Measurements from ENCODE around the gene MRPS18C. TPM values are rescaled to one million over a fixed set of nuclear protein-coding genes. Genes with fewer than 3 reads are reported as not detected.

MRPS18C gene
- total and polyA plus RNA-seq, 9 of the 15 experiments (the other 6 are each of a cell fraction or from before 2014, with no cell fraction given) = 54.3 to 390 (median 138) TPM

DNA sequence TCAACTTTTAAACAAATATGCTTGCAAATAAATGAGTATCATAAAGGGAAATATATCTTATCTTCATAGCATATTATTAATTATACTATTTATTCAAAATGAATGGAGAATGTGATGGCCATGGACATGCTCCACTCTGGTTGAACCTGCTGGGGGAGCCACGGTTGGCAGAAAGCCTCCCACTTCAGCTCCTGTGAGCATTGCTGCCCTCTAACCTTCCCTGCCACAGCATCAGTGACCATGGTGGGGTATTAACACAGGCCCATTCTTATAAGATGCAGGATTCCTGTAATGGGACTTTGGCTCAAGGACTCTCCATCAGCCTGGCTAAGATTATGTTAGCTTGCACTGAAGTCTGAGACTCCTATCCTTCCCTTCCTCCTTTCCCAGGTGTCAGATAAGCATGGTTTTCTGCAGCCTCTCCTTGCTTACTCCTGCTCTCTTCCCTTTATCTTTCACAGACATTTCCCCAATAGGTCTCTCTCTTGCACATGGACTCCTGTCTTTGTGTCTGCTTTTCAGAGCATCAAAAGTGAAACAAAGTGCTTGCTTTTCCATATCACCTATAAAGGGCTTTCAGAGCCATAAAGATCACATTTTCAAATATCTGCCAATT lies 34.0 kb downstream of the MRPS18C start (continued):
- TF ChIP-seq, protein P1, sequence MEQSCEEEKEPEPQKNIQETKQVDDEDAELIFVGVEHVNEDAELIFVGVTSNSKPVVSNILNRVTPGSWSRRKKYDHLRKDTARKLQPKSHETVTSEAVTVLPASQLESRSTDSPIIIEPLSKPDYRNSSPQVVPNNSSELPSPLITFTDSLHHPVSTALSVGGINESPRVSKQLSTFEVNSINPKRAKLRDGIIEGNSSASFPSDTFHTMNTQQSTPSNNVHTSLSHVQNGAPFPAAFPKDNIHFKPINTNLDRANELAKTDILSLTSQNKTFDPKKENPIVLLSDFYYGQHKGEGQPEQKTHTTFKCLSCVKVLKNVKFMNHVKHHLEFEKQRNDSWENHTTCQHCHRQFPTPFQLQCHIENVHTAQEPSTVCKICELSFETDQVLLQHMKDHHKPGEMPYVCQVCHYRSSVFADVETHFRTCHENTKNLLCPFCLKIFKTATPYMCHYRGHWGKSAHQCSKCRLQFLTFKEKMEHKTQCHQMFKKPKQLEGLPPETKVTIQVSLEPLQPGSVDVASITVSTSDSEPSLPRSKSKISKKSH (CRISPR knock-in tag; IDR thresholded peaks at IDR 0.05) = no peak
- TF ChIP-seq RAD21 (CRISPR knock-in tag; conservative IDR thresholded peaks at IDR 0.05 in 1 of 2, IDR thresholded peaks at IDR 0.05 in 1 of 2) (peak in 1 of 2 experiments; percentile 6; a peak in 1 of 4 replicates), ZNF764 (CRISPR knock-in tag; IDR thresholded peaks at IDR 0.05; ENCODE audit: low read depth) (no peak), TEAD4 (IDR thresholded peaks at IDR 0.05; ENCODE audit: low read length) (peak; percentile 90), TEAD4 (CRISPR knock-in tag; IDR thresholded peaks at IDR 0.05; ENCODE audit: borderline replicate concordance) (no peak), KDM4B (IDR thresholded peaks at IDR 0.05; ENCODE audit: borderline replicate concordance in 2 of 2, low read depth in 1 of 2) (no peak), TSC22D4 (tag; IDR thresholded peaks at IDR 0.05) (no peak), BHLHE40 (IDR thresholded peaks at IDR 0.05; ENCODE audit: low read length) (0 out of 2 replicates have a peak, but pooled peaks have one; percentile 11)
- TF ChIP-seq, protein P2, sequence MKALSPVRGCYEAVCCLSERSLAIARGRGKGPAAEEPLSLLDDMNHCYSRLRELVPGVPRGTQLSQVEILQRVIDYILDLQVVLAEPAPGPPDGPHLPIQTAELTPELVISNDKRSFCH (CRISPR knock-in tag; IDR thresholded peaks at IDR 0.05) = no peak
- TF ChIP-seq, protein P2 (tag; IDR thresholded peaks at IDR 0.05) = no peak
